Inflammatory macrophage (primary cell): ENCODE results near the gene FAM163B.
"Not testable (repeated sequence)": the region's sequence is repeated elsewhere in the genome, so short reads cannot be mapped to it uniquely, and the experiment has no call there.

Experiments
- DNase-seq, 2 donors: peaks; one replicate each; pipeline ENCODE4 v3.0.0-alpha.2; 2020 to 2022

The FAM163B gene

DNA sequence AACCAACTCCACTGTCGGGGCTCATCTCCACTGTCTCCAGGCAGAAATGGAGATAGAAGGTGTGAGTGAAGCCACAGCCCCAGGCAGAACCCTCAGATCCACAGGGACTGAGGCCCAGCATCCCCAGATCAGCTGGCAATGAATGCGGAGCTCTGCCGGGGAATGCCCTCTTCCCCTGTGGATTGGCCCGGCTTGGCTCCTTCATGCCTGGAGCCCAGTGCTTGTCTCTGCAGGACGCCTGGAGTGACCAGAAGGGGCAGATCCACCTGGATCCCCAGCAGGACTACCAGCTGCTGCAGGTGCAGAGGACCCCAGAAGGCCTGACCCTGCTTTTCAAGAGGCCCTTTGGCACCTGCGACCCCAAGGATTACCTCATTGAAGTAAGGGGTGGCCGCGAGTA lies 30.4 kb upstream of the FAM163B start:
- DNase-seq: no peak

DNA sequence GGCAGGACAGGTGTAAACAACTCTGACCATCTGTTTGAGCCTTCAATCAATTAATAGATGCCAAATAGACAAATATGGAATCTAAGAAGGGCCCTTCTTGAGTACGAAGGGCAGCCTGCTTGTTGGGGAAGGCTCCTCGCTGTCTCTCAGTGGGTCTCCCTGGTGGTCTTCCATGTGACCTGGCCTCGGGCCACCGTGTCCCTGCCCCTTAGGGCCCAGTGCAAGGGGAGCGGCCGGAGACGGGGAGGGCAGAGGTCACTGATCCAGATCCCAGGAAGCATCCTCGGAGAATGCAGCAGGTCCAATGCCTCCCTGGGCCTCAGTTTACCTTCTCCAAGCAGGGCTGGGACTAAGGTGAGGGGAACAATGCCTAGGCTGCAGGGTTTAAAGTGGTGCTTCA lies 29.5 kb upstream of the FAM163B start:
- DNase-seq: no peak

GRCh38 chr9:133638076-133638475 lies 28.9 kb upstream of the FAM163B start:
- DNase-seq: no peak

- DNase-seq: no peak
These were observed 28.4 kb upstream of the FAM163B start for GRCh38 chr9:133637451-133638055.

- DNase-seq: no peak
These were observed 27.7 kb upstream of the FAM163B start for GRCh38 chr9:133636902-133637301.

- DNase-seq: no peak
These were observed 26.6 kb upstream of the FAM163B start, which contains the start of gene DBH for GRCh38 chr9:133635533-133636531. Gene DBH, plus strand, starts transcription at chr9:133636363. Its CDS starts 9 bp downstream, at chr9:133636372.

DNA sequence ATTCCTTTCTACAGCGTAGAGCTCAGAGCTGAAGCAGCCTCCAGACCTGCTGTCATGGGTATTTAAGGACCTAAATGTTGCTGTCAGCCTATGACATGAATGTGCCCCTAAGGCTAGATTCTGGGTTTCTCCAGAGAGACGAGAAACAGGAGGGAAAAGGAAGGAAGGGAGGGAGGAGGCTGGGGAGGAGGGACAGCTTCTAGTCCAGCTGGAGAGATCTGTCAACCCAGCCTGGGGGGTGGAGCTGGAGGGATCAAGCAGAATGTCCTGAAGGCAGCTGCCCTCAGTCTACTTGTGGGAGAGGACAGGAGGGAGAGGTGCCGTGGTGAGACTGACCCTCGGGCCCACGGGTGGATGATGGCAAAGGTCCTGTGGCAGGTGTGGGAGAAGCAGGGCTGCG lies 25.9 kb upstream of the FAM163B start:
- no peak for DNase-seq

DNA sequence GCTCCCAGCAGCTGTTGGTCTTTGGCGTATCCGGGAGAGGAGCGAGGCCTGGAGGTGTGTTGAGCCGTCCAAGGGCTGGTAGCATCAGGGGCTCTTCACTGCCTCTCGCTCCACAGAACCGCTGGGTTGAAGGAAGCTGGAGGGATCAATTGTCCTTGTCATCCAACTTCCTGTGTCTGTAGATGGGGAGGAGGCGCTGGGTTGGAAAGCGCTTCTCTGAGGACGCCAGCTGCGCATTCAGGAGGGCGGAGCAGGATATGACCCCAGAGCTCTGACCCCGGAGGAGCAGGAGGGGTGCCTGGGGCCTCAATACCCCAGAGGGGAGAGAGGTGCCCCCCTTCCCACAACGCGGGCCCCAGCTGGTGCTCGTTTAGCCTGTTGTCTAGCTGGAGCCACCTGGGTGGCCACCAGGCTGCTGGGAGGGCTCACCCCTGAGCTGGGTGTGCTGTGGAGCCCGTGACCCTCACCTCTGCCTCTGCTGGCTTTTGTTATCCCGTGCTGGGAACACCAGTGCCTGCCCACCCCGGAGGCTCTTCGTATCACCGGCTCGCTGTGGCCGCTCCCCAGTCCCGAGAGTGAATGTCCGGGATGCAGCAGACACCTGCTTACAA lies 25.0 kb upstream of the FAM163B start:
- no peak for DNase-seq

- no peak for DNase-seq
These were observed 24.5 kb upstream of the FAM163B start for GRCh38 chr9:133633681-133634080.

GRCh38 chr9:133632806-133633680 lies 23.9 kb upstream of the FAM163B start:
- DNase-seq: no peak

GRCh38 chr9:133631111-133631510 lies 21.9 kb upstream of the FAM163B start:
- no peak for DNase-seq

DNA sequence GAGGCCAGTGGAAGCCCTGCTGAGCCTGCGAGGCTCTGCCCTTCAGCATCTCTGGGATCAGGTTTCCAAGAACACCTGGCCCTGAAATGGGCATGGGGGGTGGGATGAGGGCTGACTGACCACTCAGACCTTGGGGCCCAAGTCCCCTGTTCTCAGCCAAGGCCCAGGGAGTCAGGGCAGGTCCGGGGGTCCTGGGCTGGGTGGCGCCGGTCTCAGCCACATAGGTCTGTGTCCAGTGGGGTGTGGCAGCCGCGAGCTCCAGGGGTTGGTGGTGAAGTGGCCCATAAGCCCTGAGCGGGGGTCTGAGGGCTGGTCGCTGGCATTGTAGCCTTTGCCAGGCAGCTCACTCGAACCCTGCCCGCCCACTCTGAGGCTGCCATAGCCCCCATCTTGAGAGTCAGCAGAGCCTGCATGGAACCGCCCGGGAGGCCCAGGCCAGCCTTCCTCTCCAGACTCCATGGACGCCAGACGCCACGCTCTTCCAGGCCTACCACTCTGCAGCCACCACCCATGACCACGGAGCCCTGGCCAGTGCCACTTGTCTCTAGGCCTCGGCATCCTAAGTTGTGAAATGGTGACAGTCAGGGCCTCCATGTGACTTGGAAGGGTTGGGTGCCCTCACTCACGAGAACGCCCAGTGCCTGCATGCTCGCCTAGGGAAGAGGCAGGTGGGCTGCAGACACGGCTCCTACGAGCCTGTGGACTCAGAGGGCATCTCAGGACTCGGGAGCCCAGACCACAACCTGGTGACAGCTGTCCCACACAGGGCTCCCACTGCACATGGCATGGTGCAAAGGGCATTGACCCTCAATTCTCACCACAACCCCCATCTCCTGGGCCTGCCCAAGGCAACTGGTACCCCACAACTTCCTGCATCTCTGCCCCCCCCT lies 20.3 kb upstream of the FAM163B start:
- no peak for DNase-seq

DNA sequence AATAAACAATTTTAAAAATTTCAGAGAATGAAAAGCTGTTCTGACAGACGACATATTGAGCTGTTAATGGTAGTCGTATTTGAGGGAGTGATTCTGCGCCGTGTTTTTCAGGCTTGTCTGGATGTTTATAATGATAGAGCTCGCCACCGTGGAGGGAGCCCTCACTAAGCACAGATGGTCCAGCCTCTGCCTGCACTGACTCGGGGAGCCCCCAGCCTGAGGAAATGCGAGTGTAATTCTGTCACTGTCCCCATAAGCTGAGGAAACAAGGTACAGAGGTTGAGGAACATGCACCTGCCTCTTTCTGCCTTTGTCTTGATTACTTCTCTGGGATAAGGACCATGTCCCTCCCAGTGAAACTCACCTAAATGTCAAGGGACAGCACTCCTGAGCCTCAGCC lies 19.6 kb upstream of the FAM163B start:
- DNase-seq: no peak

GRCh38 chr9:133627341-133627740 lies 18.2 kb upstream of the FAM163B start:
- DNase-seq: no peak

GRCh38 chr9:133626008-133626407 lies 16.8 kb upstream of the FAM163B start:
- not testable (repeated sequence) for DNase-seq

DNA sequence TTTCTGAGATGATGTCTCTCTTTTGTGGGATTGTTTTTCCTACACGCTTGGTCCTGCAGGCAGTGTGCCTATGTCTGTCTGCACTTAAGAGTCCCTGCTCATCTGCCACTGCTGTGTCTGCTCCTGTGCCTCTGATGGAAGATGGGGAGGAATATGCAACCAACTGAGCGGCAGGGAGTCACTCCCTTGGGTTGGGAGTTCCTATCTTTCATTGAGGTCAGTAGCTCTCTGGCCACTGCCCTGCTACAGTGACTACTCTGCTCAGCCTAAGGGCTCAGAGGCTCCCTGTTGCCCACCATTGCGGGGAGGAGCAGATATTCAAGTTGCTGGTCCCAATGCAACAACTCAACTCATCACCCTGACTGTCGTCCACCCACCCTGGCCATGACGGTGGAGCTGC lies 13.4 kb upstream of the FAM163B start:
- DNase-seq: no peak

- no peak for DNase-seq
These were observed 12.6 kb upstream of the FAM163B start for GRCh38 chr9:133621725-133622267.

- DNase-seq: peak; percentile 20 to 45
These were observed 10.6 kb upstream of the FAM163B start for GRCh38 chr9:133619791-133620190.

DNA sequence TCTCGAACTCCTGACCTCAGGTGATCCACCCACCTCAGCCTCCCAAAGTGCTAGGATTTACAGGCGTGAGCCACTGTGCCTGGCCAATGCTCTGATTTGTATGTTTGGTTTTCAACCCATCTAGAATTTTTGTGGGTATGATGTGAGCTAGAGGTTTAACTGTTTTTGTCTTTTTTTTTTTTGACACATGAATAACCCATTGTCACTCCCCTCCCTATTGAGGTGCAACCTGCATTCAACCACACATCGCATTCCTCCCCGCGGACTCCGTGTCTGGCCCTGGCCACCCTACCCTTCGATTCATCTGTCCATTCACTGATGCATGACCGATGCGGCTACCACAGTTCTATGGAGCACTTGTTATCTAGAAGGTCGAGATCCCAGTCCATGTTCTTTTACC lies 9.5 kb upstream of the FAM163B start:
- DNase-seq: no peak

DNA sequence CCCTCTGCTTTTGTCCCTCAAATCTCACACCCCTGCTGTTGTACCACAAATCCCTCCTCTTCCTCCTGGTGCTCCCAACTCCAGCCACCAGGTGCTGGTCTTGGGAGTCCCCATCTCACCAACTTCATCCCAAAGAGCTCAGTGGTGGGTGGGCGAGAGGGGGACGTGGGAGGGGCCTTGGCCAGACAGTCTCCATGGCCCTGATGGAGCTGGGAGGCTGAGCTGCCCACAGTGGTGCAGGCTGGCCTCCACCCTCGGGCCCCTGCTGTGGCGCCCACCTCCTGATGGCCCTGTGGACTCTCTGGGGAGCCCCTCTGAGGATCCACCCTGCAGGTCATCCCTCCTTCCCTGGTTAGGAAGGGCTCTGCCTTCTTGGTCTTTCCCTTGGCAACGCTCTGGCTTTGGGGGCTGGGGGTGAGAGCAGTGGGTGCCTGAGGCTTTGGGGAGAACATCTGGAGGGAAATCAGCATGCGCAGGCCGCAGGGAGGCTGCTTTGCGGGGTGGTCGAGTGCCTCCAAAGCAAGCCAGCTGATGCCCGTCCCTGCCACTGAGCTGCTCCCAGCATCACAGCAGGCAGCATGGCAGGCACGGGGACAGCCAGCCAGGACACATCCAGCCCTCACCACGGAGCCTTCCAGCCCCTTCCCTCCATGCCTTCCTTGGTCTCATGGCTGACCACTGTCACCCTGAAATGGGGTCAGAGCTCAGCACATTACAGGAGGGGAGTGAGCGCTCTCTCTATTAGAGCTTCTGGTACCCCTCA lies 7.6 kb upstream of the FAM163B start:
- DNase-seq: no peak
